Ishikawa (cell line): Measurements from ENCODE around the gene DOLK.

Source experiments
- CEBPB ChIP-seq: IDR thresholded peaks from 2 replicates; pipeline ENCODE4 v1.6.1; 2012
- CREB1 ChIP-seq: IDR thresholded peaks from 2 replicates; pipeline ENCODE4 v1.6.1; 2012; ENCODE audit warnings: low read depth
- EGR1 ChIP-seq: IDR thresholded peaks from 2 replicates; pipeline ENCODE4 v1.6.1; 2012
- EP300 ChIP-seq: IDR thresholded peaks from 2 replicates; pipeline ENCODE4 v1.6.1; 2012; ENCODE audit warnings: borderline replicate concordance
- FOXM1 ChIP-seq: IDR thresholded peaks from 2 replicates; pipeline ENCODE4 v1.6.1; 2012; ENCODE audit warnings: low read depth, borderline replicate concordance
- NFIC ChIP-seq: IDR thresholded peaks from 2 replicates; pipeline ENCODE4 v1.6.1; 2012
- RAD21 ChIP-seq: IDR thresholded peaks from 2 replicates; pipeline ENCODE4 v1.6.1; 2012; ENCODE audit warnings: low read depth
- TAF1 ChIP-seq: IDR thresholded peaks from 2 replicates; pipeline ENCODE4 v1.6.1; 2012; ENCODE audit warnings: low read depth, mild to moderate bottlenecking
- TCF12 ChIP-seq: IDR thresholded peaks from 2 replicates; pipeline ENCODE4 v1.6.1; 2012; ENCODE audit warnings: low read depth
- TEAD4 ChIP-seq: IDR thresholded peaks from 2 replicates; pipeline ENCODE4 v1.6.1; 2012
- YY1 ChIP-seq: IDR thresholded peaks from 2 replicates; pipeline ENCODE4 v1.6.1; 2012; ENCODE audit warnings: low read depth
- ZBTB7A ChIP-seq: IDR thresholded peaks from 2 replicates; pipeline ENCODE4 v1.6.1; 2012; ENCODE audit warnings: low read depth
- TF ChIP-seq, protein P1 (sequence below): IDR thresholded peaks from 2 replicates; pipeline ENCODE4 v1.6.1; 2012
- TF ChIP-seq, protein P2 (sequence below): IDR thresholded peaks from 2 replicates; pipeline ENCODE4 v1.6.1; 2012
- TF ChIP-seq, protein P3 (sequence below): IDR thresholded peaks from 2 replicates; pipeline ENCODE4 v1.6.1; 2012; ENCODE audit warnings: low read depth, mild to moderate bottlenecking

DOLK gene

DNA sequence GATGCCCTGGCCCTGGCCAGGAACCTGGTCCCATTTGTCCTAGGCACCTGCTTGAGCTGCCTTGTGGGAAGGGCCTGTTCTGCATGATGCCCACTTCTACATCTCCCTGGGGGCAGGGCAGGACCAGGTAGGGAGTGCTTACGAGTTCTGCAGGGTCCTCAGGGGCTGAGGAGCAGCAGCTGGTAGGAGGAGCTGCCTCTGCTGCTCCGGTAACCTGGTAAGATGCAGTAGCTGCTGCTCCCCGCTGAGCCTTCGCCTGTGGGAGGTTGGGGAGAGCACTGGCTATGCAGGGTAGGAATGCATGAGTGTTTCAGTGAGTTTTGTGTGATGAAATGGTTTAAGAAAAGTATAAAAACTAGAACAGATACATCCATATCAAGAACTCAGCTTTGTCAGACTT is 51.8 kb downstream of the DOLK start:
- no peak for TF ChIP-seq EP300
- TF ChIP-seq CREB1 = no peak
- TF ChIP-seq, protein P1, sequence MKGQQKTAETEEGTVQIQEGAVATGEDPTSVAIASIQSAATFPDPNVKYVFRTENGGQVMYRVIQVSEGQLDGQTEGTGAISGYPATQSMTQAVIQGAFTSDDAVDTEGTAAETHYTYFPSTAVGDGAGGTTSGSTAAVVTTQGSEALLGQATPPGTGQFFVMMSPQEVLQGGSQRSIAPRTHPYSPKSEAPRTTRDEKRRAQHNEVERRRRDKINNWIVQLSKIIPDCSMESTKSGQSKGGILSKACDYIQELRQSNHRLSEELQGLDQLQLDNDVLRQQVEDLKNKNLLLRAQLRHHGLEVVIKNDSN = no peak
- TF ChIP-seq, protein P2, sequence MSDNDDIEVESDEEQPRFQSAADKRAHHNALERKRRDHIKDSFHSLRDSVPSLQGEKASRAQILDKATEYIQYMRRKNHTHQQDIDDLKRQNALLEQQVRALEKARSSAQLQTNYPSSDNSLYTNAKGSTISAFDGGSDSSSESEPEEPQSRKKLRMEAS = no peak
- no peak for TF ChIP-seq CEBPB
- no peak for TF ChIP-seq TEAD4
- TF ChIP-seq, protein P3, sequence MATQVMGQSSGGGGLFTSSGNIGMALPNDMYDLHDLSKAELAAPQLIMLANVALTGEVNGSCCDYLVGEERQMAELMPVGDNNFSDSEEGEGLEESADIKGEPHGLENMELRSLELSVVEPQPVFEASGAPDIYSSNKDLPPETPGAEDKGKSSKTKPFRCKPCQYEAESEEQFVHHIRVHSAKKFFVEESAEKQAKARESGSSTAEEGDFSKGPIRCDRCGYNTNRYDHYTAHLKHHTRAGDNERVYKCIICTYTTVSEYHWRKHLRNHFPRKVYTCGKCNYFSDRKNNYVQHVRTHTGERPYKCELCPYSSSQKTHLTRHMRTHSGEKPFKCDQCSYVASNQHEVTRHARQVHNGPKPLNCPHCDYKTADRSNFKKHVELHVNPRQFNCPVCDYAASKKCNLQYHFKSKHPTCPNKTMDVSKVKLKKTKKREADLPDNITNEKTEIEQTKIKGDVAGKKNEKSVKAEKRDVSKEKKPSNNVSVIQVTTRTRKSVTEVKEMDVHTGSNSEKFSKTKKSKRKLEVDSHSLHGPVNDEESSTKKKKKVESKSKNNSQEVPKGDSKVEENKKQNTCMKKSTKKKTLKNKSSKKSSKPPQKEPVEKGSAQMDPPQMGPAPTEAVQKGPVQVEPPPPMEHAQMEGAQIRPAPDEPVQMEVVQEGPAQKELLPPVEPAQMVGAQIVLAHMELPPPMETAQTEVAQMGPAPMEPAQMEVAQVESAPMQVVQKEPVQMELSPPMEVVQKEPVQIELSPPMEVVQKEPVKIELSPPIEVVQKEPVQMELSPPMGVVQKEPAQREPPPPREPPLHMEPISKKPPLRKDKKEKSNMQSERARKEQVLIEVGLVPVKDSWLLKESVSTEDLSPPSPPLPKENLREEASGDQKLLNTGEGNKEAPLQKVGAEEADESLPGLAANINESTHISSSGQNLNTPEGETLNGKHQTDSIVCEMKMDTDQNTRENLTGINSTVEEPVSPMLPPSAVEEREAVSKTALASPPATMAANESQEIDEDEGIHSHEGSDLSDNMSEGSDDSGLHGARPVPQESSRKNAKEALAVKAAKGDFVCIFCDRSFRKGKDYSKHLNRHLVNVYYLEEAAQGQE = no peak
- no peak for TF ChIP-seq RAD21
- TF ChIP-seq EGR1 = no peak
- TF ChIP-seq FOXM1 = no peak
- TF ChIP-seq ZBTB7A = no peak
- no peak for TF ChIP-seq YY1
- TF ChIP-seq TAF1 = no peak
- TF ChIP-seq TCF12 = no peak
- TF ChIP-seq NFIC = no peak
